ENCODE results near the gene KSR2.

- TF ChIP-seq POLR2A (IDR thresholded peaks at IDR 0.05; ENCODE audit: low read length) = no peak
- no peak for TF ChIP-seq GATA1 (IDR thresholded peaks at IDR 0.05; ENCODE audit: low read depth, low read length)
Observed at GRCh38 chr12:117890644-117891043, 78.1 kb downstream of the KSR2 start.

Measured in erythroblast (primary cell).